T-helper 1 cell treated with Interleukin-12 subunit alpha and Interleukin-12 subunit beta and Interleukin-4 antibody, amounts not matched to agents 30 μg/mL and 1 μg/mL, for 36 hours (primary cell): ENCODE data around the gene SCLY.

Source experiments
- H3K27ac Mint-ChIP-seq: one replicate; pipeline ENCODE4 v1.8.0; 2021; ENCODE audit warnings: mild to moderate bottlenecking, mixed read lengths
- H3K27me3 Mint-ChIP-seq: one replicate; pipeline ENCODE4 v1.8.0; 2021; ENCODE audit warnings: low read depth, mixed read lengths
- H3K36me3 Mint-ChIP-seq: one replicate; pipeline ENCODE4 v1.8.0; 2021; ENCODE audit warnings: low read depth, mixed read lengths
- H3K4me1 Mint-ChIP-seq: one replicate; pipeline ENCODE4 v1.8.0; 2021; ENCODE audit warnings: low read depth, mixed read lengths
- H3K4me3 Mint-ChIP-seq: one replicate; pipeline ENCODE4 v1.8.0; 2021; ENCODE audit warnings: mild to moderate bottlenecking, moderate library complexity, mixed read lengths
- H3K9me3 Mint-ChIP-seq: one replicate; pipeline ENCODE4 v1.8.0; 2021; ENCODE audit warnings: mixed read lengths

Gene SCLY

DNA sequence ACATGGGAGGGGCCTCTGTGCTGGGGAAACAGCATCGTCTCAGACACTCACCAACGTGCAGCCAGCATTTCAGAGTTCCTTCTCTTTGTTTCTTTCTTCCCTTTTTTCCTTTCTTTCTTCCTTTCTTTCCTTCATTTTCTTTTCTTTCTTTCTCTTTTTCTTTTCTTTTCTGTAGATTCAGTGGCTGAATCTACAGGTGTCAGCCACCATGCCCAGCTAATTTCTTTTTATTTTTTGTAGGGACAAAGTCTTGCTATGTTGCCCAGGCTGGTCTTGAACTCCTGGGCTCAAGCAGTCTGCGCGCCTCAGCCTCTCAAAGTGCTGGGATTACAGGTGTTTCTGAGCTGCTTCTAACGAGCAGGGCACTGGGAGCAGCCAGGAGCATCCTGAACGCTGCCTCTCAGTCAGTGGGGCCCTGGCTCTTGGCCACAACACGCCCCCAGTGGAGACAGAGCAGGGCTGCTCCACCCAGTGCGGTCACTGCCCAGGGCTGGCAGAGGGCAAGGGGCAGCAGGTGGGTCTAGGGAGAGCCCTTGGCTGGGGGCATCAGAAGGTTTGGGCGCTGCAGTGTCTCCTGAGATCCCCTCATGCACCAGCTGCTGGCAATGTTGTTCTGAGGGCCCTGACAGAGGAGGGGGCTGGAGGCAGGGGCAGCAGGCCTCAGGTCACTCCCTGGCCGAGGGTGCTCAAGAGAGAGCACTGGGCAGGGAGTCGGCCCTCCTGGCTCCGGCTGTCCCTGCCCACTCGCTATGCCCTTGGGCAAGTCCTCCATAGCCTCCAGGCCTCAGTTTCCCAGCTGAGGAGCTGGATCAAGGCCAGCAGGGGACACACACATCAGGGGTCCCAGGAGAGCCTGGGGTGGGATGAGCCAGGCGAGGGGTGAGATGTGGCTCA lies 72.9 kb downstream of the SCLY start:
- no peaks in the 10 kb centered on the region for H3K9me3 Mint-ChIP-seq
- H3K4me3 Mint-ChIP-seq, result no peak overlapping the region
- no peaks in the 10 kb centered on the region for H3K4me1 Mint-ChIP-seq
- no peak overlapping the region for H3K27ac Mint-ChIP-seq
- no peaks in the 10 kb centered on the region for H3K27me3 Mint-ChIP-seq
- H3K36me3 Mint-ChIP-seq, result no peaks in the 10 kb centered on the region

- H3K4me1 Mint-ChIP-seq, result no peaks in the 10 kb centered on the region
- no peak overlapping the region for H3K4me3 Mint-ChIP-seq
- no peaks in the 10 kb centered on the region for H3K9me3 Mint-ChIP-seq
- no peak overlapping the region for H3K27ac Mint-ChIP-seq
- H3K36me3 Mint-ChIP-seq, result no peaks in the 10 kb centered on the region
- no peaks in the 10 kb centered on the region for H3K27me3 Mint-ChIP-seq
Measured at GRCh38 chr2:238134393-238134785, 73.6 kb downstream of the SCLY start.

GRCh38 chr2:238135601-238136150 lies 74.9 kb downstream of the SCLY start:
- H3K27me3 Mint-ChIP-seq, result no peaks in the 10 kb centered on the region

DNA sequence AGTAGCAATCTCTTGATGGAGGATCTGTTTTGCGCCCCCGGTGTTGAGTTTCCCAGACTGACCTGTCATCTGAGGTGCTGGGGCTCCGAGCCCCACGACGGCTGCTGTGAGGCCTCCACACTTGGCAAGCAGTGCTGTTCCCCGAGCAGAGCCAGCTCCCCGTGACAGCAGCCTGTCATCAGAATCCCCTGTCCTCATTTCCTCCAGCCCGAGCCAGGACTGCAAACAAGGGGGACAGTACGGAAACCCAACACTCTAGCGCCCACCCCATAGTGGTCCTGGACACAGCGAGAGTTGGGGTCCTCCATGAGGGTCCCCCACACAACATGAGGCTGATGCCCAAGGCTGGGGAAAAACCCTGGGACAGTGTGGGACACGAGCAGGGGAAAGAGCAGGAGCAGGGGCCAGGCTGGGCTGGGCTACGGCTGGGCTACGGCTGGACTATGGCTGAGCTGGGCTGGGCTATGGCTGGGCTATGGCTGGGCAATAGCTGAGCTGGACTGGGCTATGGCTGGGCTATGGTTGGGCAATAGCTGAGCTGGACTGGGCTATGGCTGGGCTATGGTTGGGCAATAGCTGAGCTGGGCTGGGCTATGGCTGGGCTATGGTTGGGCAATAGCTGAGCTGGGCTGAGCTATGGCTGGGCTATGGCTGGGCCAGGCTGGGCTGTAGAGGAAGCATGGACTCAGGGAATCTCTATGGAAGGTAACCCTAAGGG lies 76.2 kb downstream of the SCLY start:
- no peak overlapping the region for H3K27ac Mint-ChIP-seq
- no peak overlapping the region for H3K4me3 Mint-ChIP-seq
- H3K9me3 Mint-ChIP-seq, result no peaks in the 10 kb centered on the region
- no peaks in the 10 kb centered on the region for H3K27me3 Mint-ChIP-seq
- no peaks in the 10 kb centered on the region for H3K4me1 Mint-ChIP-seq
- H3K36me3 Mint-ChIP-seq, result no peaks in the 10 kb centered on the region

More at GRCh38 chr2:238135601-238136150, 74.9 kb downstream of the SCLY start:
- Mint-ChIP-seq H3K4me3 (no peak overlapping the region), H3K36me3 (no peaks in the 10 kb centered on the region), H3K4me1 (no peaks in the 10 kb centered on the region), H3K27ac (no peak overlapping the region), H3K9me3 (no peaks in the 10 kb centered on the region)

DNA sequence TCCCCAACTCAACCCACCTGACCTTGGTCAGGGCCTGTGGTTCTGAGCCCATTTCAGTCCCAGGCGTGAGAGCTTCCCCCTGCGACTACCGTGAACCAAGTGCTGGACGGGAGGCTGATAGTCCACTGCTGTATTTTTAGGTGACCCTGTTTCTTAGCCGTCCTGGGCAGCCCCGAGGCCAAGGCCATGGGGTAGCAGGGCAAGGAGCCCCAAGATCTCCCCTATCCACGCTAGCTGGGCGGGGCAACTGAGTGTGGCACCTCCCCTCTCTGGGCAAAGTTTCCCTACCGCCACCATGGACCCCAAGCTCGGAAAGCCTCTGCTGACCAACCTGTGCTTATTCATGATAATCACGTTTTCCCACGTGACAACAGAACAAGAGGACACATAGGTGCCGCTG lies 77.1 kb downstream of the SCLY start:
- no peak overlapping the region for H3K4me3 Mint-ChIP-seq
- H3K4me1 Mint-ChIP-seq, result no peaks in the 10 kb centered on the region
- no peaks in the 10 kb centered on the region for H3K9me3 Mint-ChIP-seq
- no peaks in the 10 kb centered on the region for H3K36me3 Mint-ChIP-seq
- H3K27ac Mint-ChIP-seq, result no peak overlapping the region
- no peaks in the 10 kb centered on the region for H3K27me3 Mint-ChIP-seq

- no peaks in the 10 kb centered on the region for H3K4me1 Mint-ChIP-seq
- H3K27ac Mint-ChIP-seq, result no peak within 1 kb of the TSS
- H3K27me3 Mint-ChIP-seq, result no peaks in the 10 kb centered on the region
- no peaks in the 10 kb centered on the region for H3K9me3 Mint-ChIP-seq
- H3K36me3 Mint-ChIP-seq, result no peaks in the 10 kb centered on the region
- no peak within 1 kb of the TSS for H3K4me3 Mint-ChIP-seq
Measured at GRCh38 chr2:238138331-238139195, 77.8 kb downstream of the SCLY start, which contains the start of gene KLHL30. Gene KLHL30, plus strand, starts transcription at chr2:238138668. Its CDS starts 2,087 bp downstream, at chr2:238140755.

- no peaks in the 10 kb centered on the region for H3K4me1 Mint-ChIP-seq
- no peak overlapping the region for H3K4me3 Mint-ChIP-seq
- H3K27ac Mint-ChIP-seq, result no peak overlapping the region
- H3K9me3 Mint-ChIP-seq, result no peaks in the 10 kb centered on the region
- no peaks in the 10 kb centered on the region for H3K36me3 Mint-ChIP-seq
- H3K27me3 Mint-ChIP-seq, result no peaks in the 10 kb centered on the region
Measured at GRCh38 chr2:238139196-238140039, 78.6 kb downstream of the SCLY start.

DNA sequence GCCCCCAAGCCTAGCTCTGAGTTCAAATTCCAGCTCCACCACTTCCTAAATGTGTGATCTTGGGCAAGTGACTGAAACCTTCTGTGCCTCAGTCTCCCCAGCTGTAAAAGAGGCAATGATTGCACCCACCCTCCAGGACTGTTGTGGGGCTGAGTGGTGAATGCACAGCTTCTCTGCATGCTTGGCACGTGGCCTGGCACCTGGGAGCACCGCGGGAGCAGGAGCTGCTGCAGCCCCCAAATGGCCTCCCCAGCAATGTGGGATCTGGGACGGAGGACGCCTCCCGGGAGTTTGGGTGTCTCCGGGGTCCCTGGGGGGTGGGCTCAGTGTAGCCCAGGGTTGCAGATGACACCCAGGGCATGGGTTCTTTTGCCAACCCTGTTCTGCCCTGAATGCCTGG lies 79.2 kb downstream of the SCLY start:
- no peak overlapping the region for H3K4me3 Mint-ChIP-seq
- H3K36me3 Mint-ChIP-seq, result no peaks in the 10 kb centered on the region
- H3K27ac Mint-ChIP-seq, result no peak overlapping the region
- H3K9me3 Mint-ChIP-seq, result no peaks in the 10 kb centered on the region
- H3K4me1 Mint-ChIP-seq, result no peaks in the 10 kb centered on the region
- no peaks in the 10 kb centered on the region for H3K27me3 Mint-ChIP-seq

GRCh38 chr2:238140721-238141540 lies 80.1 kb downstream of the SCLY start:
- no peak overlapping the region for H3K27ac Mint-ChIP-seq
- no peaks in the 10 kb centered on the region for H3K36me3 Mint-ChIP-seq
- H3K27me3 Mint-ChIP-seq, result no peaks in the 10 kb centered on the region
- no peak overlapping the region for H3K4me3 Mint-ChIP-seq
- H3K9me3 Mint-ChIP-seq, result no peaks in the 10 kb centered on the region
- H3K4me1 Mint-ChIP-seq, result no peaks in the 10 kb centered on the region

DNA sequence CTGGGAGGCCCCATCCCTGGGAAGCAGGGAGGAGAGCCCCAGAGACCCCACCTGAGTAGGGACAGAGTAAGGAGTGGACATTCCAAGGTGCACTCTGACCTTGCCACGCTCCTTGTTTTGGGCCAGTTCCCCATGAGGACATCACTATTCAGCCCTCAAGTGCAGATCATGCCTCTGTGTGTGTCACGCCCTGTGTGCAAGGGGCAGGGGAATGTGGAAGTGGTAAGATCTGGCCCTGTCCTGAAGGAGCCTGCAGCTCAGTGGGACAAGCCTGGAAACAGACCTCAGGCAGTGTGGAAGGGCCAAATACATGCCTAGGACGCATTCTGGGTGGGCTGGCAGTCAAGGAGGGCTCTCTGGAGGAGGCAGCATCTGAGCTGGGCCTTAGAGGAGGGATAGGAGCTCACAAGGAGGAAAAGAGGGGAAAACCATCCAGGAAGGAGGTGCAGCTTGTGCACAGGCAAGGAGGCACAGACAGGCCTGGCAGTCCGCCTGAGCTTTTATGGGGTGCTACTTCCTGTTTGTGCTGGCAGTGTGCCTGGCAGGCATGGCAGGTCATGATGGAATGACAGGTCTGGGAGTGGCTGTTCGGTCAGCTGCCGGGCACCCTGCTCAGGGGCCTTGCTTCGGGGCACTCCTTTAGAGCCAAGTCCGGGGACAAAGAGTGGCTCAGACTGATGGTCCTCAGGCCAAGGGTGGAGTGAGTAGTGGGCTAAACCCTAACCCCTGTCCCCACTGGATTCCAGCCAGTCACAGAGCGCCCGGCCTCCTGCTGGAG lies 80.9 kb downstream of the SCLY start:
- no peaks in the 10 kb centered on the region for H3K9me3 Mint-ChIP-seq
- H3K27me3 Mint-ChIP-seq, result no peaks in the 10 kb centered on the region
- no peaks in the 10 kb centered on the region for H3K4me1 Mint-ChIP-seq
- no peak overlapping the region for H3K27ac Mint-ChIP-seq
- H3K4me3 Mint-ChIP-seq, result no peak overlapping the region
- no peaks in the 10 kb centered on the region for H3K36me3 Mint-ChIP-seq

DNA sequence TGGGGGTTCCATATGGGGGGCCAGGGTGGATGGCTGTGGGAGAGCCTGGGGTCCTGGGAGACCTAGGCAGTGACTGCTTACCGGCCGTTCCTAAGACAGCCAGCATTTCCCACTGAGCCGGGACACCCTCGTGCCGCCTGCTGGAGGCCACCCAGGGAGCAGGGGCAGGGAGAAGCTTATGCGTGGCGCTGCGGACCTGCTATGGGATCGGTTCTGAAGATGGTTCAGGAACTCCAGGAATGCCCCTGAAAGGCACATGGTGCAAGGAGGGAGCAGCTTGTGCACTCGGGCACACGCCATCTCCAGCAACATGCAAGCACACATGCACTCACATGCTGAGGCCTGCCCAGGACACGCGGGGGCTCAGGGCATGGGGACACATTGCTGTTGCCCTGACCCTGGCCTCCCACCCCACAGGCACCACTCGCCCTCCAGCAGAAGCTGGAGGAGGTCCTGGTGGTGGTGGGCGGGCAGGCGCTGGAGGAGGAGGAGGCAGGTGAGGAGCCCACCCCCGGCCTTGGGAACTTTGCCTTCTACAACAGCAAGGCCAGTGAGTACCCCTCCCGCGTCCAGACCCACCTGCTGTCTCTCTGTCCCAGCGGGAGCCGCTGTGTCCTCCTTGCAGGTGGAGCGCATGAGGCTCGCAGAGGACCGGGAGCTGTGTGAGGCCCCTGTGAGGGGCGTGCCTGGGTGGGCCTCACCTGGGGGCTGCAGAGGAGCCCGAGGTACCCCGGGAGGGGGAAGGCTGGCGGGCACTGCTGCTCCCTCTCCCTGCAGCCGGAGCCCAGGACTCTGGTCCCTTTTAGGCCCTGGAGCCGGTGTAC lies 81.8 kb downstream of the SCLY start:
- Mint-ChIP-seq H3K4me1 (no peaks in the 10 kb centered on the region), H3K9me3 (no peaks in the 10 kb centered on the region), H3K4me3 (no peak overlapping the region), H3K27ac (no peak overlapping the region), H3K36me3 (no peaks in the 10 kb centered on the region), H3K27me3 (no peaks in the 10 kb centered on the region)
